Mesothelial cell of epicardium (in vitro differentiated cells): Measurements from ENCODE around the gene KCNJ15. TPM values are rescaled to one million over a fixed set of nuclear protein-coding genes. Genes with fewer than 3 reads are reported as not detected.

Experiments
- DNase-seq, 2 experiments: peaks; one replicate each; pipeline ENCODE4 v3.0.0; 2021; ENCODE audit warnings: low spot score in 2 of 2; ENCODE audit not compliant: unreplicated experiment in 2 of 2
- H3K27ac Mint-ChIP-seq: 2 replicates; pipeline ENCODE4 v1.8.0; 2021; ENCODE audit warnings: mixed read lengths
- H3K27me3 Mint-ChIP-seq: 2 replicates; pipeline ENCODE4 v1.8.0; 2021; ENCODE audit warnings: low read depth, mixed read lengths
- H3K36me3 Mint-ChIP-seq: 2 replicates; pipeline ENCODE4 v1.8.0; 2021; ENCODE audit warnings: mixed read lengths
- H3K4me1 Mint-ChIP-seq: 2 replicates; pipeline ENCODE4 v1.8.0; 2021; ENCODE audit warnings: mixed read lengths
- H3K4me3 Mint-ChIP-seq: 2 replicates; pipeline ENCODE4 v1.8.0; 2021; ENCODE audit warnings: mild to moderate bottlenecking, moderate library complexity, mixed read lengths
- H3K9me3 Mint-ChIP-seq: 2 replicates; pipeline ENCODE4 v1.8.0; 2021; ENCODE audit warnings: mixed read lengths
- total RNA-seq: library from RNA; stranded (reverse); gene quantifications from 3 replicates; pipeline ENCODE4 v1.2.1, GENCODE V29; 2021
- TF ChIP-seq, protein P1 (sequence below): fragments of 200-600 bp; sonication (generic); IDR thresholded peaks from one replicate; pipeline ENCODE4 v1.5.0; 2021; ENCODE audit warnings: antibody characterized with exemption; ENCODE audit not compliant: unreplicated experiment

KCNJ15 gene
- total RNA-seq, 1 donor from 2014 or later: 1.9 TPM

- H3K27me3 Mint-ChIP-seq: no peaks in the 10 kb centered on the region
- H3K4me1 Mint-ChIP-seq: peaks cover 7% of the 10 kb centered on the region
- no peak for DNase-seq
- H3K9me3 Mint-ChIP-seq: no peaks in the 10 kb centered on the region
- H3K4me3 Mint-ChIP-seq: no peak overlapping the region
- H3K27ac Mint-ChIP-seq: no peak overlapping the region
- TF ChIP-seq, protein P1, sequence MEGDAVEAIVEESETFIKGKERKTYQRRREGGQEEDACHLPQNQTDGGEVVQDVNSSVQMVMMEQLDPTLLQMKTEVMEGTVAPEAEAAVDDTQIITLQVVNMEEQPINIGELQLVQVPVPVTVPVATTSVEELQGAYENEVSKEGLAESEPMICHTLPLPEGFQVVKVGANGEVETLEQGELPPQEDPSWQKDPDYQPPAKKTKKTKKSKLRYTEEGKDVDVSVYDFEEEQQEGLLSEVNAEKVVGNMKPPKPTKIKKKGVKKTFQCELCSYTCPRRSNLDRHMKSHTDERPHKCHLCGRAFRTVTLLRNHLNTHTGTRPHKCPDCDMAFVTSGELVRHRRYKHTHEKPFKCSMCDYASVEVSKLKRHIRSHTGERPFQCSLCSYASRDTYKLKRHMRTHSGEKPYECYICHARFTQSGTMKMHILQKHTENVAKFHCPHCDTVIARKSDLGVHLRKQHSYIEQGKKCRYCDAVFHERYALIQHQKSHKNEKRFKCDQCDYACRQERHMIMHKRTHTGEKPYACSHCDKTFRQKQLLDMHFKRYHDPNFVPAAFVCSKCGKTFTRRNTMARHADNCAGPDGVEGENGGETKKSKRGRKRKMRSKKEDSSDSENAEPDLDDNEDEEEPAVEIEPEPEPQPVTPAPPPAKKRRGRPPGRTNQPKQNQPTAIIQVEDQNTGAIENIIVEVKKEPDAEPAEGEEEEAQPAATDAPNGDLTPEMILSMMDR: no peak
- no peaks in the 10 kb centered on the region for H3K36me3 Mint-ChIP-seq
Observed at GRCh38 chr21:38312822-38313221, 56.0 kb downstream of the KCNJ15 start.

DNA sequence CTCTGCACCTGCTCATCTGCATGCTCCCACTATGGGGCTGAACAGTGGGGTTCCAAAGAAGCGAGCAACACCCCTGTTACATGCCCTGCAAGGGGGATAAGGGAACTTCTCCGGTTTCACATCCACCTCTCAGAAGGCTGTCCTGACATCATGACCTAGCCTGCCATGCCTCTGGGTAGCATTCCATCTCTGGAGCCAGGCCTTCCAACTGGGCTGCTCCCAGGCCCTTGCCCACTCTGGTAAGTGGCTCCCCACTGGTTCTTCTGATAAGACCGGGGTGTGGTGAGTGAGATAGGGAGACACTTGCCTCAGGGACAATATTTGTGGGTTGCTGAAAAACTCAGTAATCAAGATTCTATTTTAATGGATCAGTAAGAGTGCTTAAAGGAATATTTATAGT, 57.8 kb downstream of the KCNJ15 start:
- no peak overlapping the region for H3K4me3 Mint-ChIP-seq
- DNase-seq: no peak
- TF ChIP-seq, protein P1: no peak
- no peaks in the 10 kb centered on the region for H3K36me3 Mint-ChIP-seq
- H3K9me3 Mint-ChIP-seq: no peaks in the 10 kb centered on the region
- H3K27me3 Mint-ChIP-seq: no peaks in the 10 kb centered on the region
- peaks cover 3% of the 10 kb centered on the region for H3K4me1 Mint-ChIP-seq
- no peak overlapping the region for H3K27ac Mint-ChIP-seq

DNA sequence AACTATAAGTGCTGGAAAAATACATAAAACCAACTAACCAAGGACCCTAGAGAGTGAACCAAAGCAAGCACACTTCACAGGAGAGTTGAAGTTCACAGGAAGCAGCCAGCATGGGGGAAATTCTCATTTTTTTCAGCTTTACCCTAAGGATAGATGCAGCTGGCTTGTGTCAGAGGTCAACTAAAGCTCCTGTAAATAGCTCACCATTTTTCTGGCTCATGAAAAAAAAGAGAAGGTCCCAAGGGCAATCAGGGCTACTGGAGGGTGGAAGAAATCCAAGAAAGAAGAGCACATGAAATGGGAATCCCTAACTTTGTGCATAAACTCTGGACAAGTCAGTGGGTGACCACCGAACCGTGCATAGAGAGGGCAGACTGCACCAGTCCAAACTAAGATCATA, 58.3 kb downstream of the KCNJ15 start:
- TF ChIP-seq, protein P1: no peak
- Mint-ChIP-seq H3K36me3 (no peaks in the 10 kb centered on the region), H3K27ac (no peak overlapping the region), H3K4me3 (no peak overlapping the region), H3K4me1 (peaks cover 3% of the 10 kb centered on the region), H3K27me3 (no peaks in the 10 kb centered on the region), H3K9me3 (no peaks in the 10 kb centered on the region)
- DNase-seq: no peak

DNA sequence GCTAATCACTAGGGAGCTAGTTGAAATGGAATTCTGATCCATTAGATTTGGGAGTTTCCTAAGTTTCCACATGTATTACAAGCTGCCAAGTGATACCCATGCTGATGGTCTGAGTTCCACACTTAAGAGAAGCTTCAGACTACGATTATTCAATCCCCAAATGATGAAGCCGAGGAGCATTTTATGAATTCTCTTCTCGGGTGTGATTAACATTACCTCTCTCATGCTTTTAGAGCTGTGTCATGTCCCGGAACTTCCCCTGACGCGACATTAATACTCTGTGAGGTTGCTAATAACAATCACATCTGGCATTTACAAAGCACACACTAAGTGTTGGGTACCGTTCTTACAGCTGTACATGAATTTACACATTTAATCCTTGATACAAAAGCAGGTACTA, 63.0 kb downstream of the KCNJ15 start:
- no peak overlapping the region for H3K27ac Mint-ChIP-seq
- TF ChIP-seq, protein P1: no peak
- no peak for DNase-seq
- no peaks in the 10 kb centered on the region for H3K9me3 Mint-ChIP-seq
- H3K4me1 Mint-ChIP-seq: peaks cover 9% of the 10 kb centered on the region
- H3K36me3 Mint-ChIP-seq: no peaks in the 10 kb centered on the region
- no peak overlapping the region for H3K4me3 Mint-ChIP-seq
- H3K27me3 Mint-ChIP-seq: no peaks in the 10 kb centered on the region

- Mint-ChIP-seq H3K4me3 (no peak overlapping the region), H3K9me3 (no peaks in the 10 kb centered on the region), H3K36me3 (no peaks in the 10 kb centered on the region), H3K27me3 (no peaks in the 10 kb centered on the region), H3K4me1 (peaks cover 11% of the 10 kb centered on the region), H3K27ac (no peak overlapping the region)
- no peak for DNase-seq
- TF ChIP-seq, protein P1: no peak
Observed at GRCh38 chr21:38321568-38321967, 64.8 kb downstream of the KCNJ15 start.

DNA sequence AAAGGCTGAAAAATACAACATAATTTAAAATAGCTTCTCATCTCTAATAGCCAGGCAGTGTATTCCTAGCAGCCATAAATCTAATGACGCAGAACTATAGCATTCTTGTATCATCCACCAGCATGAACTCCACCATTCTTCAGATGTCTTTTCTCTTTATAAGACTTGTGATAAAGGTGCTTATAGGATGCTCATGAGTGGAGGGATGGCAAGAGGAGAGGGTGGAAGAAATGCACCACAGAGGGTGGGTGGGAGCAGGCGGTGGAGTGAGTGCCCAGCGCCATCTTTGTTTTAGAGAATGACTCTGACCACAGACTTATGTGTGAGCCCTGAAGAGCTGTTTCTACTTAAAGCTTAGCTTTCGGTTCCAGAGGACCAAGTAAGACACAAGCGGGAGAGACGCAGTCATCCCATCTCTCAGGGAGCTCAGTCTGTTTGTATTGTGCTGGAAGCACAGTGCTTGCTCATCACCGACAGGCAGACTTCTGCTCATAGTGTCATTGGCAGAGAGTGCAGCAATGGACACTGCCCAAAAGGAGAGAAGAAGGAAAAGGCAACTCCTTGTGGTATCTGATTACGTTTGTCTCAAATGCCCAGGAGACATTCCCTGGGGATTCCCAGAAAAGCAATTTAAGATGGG, 65.6 kb downstream of the KCNJ15 start:
- Mint-ChIP-seq H3K27ac (no peak overlapping the region), H3K36me3 (no peaks in the 10 kb centered on the region), H3K4me1 (peaks cover 15% of the 10 kb centered on the region), H3K9me3 (no peaks in the 10 kb centered on the region), H3K4me3 (no peak overlapping the region), H3K27me3 (no peaks in the 10 kb centered on the region)
- TF ChIP-seq, protein P1: no peak
- no peak for DNase-seq
